NB4 (cell line): ENCODE results near the gene ENPEP.

ENCODE experiments used
- CTCF ChIP-seq: IDR thresholded peaks from one replicate; pipeline ENCODE4 v1.5.1; 2012; ENCODE audit warnings: low read depth, low read length
- POLR2A ChIP-seq: IDR thresholded peaks from 2 replicates; pipeline ENCODE4 v1.6.1; 2011; ENCODE audit warnings: mild to moderate bottlenecking; ENCODE audit not compliant: insufficient read length; ENCODE audit errors: extremely low read depth

GRCh38 chr4:110613745-110614144 is 137.8 kb downstream of the ENPEP start:
- no peak for TF ChIP-seq POLR2A
- TF ChIP-seq CTCF, result no peak
